Large intestine (tissue), 3 donors: ENCODE results near the gene HDHD5. TPM values are rescaled to one million over a fixed set of nuclear protein-coding genes. Genes with fewer than 3 reads are reported as not detected.

Source experiments
- DNase-seq, 2 donors: peaks; one replicate each; pipeline versions ENCODE4 v3.0.0 to v3.0.0-alpha.2; 2013
- H3K27ac ChIP-seq: one replicate; pipeline ENCODE4 v1.5.1; 2013; ENCODE audit warnings: low read length
- H3K27me3 ChIP-seq: 2 replicates; pipeline ENCODE4 v1.6.1; 2013; ENCODE audit warnings: low read length; ENCODE audit not compliant: control insufficient read depth, insufficient read depth
- H3K36me3 ChIP-seq: 2 replicates; pipeline ENCODE4 v1.6.1; 2013; ENCODE audit warnings: low read length; ENCODE audit not compliant: control insufficient read depth, insufficient read depth
- H3K4me1 ChIP-seq: one replicate; pipeline ENCODE4 v1.6.1; 2013; ENCODE audit warnings: low read length; ENCODE audit not compliant: control insufficient read depth, insufficient read depth
- H3K4me3 ChIP-seq: one replicate; pipeline ENCODE4 v1.5.1; 2013; ENCODE audit warnings: low read length
- H3K9me3 ChIP-seq: one replicate; pipeline ENCODE4 v1.6.1; 2013; ENCODE audit warnings: mild to moderate bottlenecking, low read depth, low read length, moderate library complexity; ENCODE audit not compliant: control insufficient read depth
- WGBS: methylation state at CpG from one replicate; pipeline ENCODE4 v1.1.5; 2013; ENCODE audit warnings: low lambda C conversion rate; ENCODE audit not compliant: insufficient coverage; 5-methylcytosine and 5-hydroxymethylcytosine counted together
- polyA plus RNA-seq: library from polyadenylated mRNA; unstranded; fragments of 120-200 nt; gene quantifications from one replicate; pipeline ENCODE4 v1.2.1, GENCODE V29; 2013

The HDHD5 gene
- polyA plus RNA-seq, 1 donor, result 37.9 TPM

DNA sequence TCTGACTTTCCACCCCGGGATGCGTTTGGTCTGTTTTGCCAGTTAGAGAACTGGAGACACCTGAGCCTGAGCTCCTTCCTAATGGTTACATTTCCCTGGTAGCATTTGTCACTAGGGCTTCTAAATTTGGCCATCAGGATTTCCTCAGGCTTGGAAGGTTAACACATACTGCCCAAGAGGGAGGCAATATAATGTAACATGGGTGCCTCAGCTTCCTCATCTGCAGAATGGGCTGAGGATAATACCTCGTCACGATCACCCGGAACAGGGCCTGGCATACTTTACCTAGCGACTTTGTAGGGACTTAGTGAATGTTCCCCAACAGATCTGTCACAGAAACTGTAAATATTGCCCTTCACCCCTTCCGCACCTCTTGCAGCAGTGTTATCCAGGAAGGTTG lies 63.0 kb downstream of the HDHD5 start:
- peaks cover 34% of the 10 kb centered on the region for H3K36me3 ChIP-seq
- H3K4me1 ChIP-seq, result no peaks in the 10 kb centered on the region
- WGBS, result no CpG with 5 or more reads among the region's 7 CpGs
- H3K27me3 ChIP-seq, result no peaks in the 10 kb centered on the region
- H3K4me3 ChIP-seq, result no peak overlapping the region
- H3K27ac ChIP-seq, result no peak overlapping the region
- H3K9me3 ChIP-seq, result no peaks in the 10 kb centered on the region
- no peak for DNase-seq

DNA sequence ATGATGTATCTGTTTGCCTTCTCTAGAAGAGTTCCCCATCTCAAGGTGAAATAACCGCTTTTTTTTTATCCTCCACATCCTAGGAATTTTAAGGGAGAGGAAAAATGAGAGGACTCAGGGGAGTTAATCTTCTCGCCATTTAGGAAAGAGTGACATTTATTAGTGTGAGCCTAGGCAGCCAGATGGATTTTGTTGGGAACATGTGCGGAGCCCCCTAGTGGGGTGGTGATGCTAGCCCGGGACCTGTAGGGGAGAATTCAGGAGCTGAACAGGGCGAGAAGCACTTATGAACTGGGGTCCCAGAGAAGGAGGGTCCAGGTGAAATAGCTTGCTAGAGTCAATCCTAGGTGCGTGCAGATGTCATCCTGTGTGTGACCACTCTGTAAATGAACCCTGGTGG lies 63.5 kb downstream of the HDHD5 start:
- no peak overlapping the region for H3K27ac ChIP-seq
- peaks cover 30% of the 10 kb centered on the region for H3K36me3 ChIP-seq
- DNase-seq, result no peak
- no peaks in the 10 kb centered on the region for H3K27me3 ChIP-seq
- H3K9me3 ChIP-seq, result no peaks in the 10 kb centered on the region
- 80% methylated on average over 1 of the region's 6 CpGs for WGBS
- no peaks in the 10 kb centered on the region for H3K4me1 ChIP-seq
- no peak overlapping the region for H3K4me3 ChIP-seq

DNA sequence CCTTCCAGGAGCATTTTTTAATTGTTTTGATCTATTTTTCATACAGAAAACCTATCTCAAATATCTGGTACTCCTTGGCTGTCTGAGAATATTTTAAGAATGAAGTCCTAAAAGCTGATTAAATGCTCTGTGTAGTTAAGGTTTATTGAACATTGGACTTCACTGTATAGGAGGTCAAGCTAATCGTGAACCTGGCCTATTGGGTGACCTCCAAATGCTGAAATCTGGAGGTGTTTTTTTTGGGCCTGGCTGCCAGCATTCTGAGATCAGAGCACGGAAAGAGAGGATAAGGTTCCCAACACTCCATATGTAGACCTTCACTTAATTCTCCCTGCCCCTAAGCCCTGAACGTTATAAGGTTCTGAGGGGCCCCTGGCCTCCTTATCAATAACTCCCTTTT lies 66.0 kb downstream of the HDHD5 start:
- Histone ChIP-seq H3K4me1 (no peaks in the 10 kb centered on the region), H3K27me3 (no peaks in the 10 kb centered on the region), H3K9me3 (no peaks in the 10 kb centered on the region), H3K27ac (no peak overlapping the region), H3K4me3 (no peak overlapping the region), H3K36me3 (peaks cover 7% of the 10 kb centered on the region)
- no peak for DNase-seq
- WGBS, result no CpG with 5 or more reads among the region's 3 CpGs

DNA sequence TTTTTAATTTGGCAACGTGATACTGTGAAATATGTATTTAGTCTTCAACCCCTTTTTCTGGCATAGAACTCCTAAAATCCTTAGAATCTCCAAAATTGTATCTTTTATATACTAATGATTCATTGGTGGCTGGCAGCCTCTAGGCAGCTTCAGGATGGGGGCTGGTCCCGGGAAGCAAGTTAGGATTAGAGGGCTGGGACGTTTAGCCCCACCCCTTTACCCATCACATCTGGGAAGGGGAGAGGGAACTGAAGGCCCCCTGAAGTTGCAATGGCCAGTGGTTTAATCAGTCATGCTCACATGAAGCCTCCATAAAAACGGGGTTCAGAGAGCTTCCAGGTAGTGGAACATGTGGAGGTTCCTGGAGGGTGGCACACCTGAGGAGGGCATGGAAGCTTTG lies 67.2 kb downstream of the HDHD5 start:
- Histone ChIP-seq H3K27me3 (no peaks in the 10 kb centered on the region), H3K9me3 (no peaks in the 10 kb centered on the region), H3K4me3 (no peak overlapping the region), H3K36me3 (no peaks in the 10 kb centered on the region), H3K27ac (no peak overlapping the region), H3K4me1 (no peaks in the 10 kb centered on the region)
- 83% methylated on average over 1 of the region's 4 CpGs for WGBS
- no peak for DNase-seq

DNA sequence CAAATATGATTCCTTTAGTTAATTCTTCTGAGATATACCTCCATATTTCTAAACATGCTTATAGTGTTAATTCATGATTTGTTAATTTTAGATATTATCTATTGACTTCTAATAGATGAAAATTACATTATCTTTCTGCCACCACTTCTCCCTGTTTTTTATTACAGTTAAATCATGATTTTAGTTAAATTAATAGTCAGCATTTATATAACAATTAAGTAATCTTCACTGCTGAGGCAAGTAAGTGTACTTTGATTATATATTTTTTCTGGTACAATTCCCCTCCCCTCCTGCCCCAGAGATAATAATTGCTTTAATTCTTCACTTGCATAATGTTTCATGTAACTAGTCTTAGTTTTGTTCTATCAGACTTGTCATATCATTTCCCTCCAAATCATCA lies 68.5 kb downstream of the HDHD5 start:
- Histone ChIP-seq H3K9me3 (no peaks in the 10 kb centered on the region), H3K27me3 (peaks cover 5% of the 10 kb centered on the region), H3K36me3 (no peaks in the 10 kb centered on the region), H3K4me3 (no peak overlapping the region), H3K4me1 (no peaks in the 10 kb centered on the region), H3K27ac (no peak overlapping the region)
- no peak for DNase-seq

Other genes starting within 250 kb of the HDHD5 start
- not detected for gene GAB4, start 151.1 kb downstream of the HDHD5 start, polyA plus RNA-seq
- 6.7 TPM for gene IL17RA, start 74.3 kb downstream of the HDHD5 start, polyA plus RNA-seq
- 1.1 TPM for gene TMEM121B, start 37.9 kb downstream of the HDHD5 start, polyA plus RNA-seq
- 23.9 TPM for gene ADA2, start 60.2 kb upstream of the HDHD5 start, polyA plus RNA-seq
- 1.7 TPM for gene CECR2, start 210.2 kb upstream of the HDHD5 start, polyA plus RNA-seq